HG02852 (cell line): Measurements from ENCODE around the gene SDR9C7.
"Not testable (repeated sequence)": the region's sequence is repeated elsewhere in the genome, so short reads cannot be mapped to it uniquely, and the experiment has no call there.

Experiments used
- ATAC-seq: cut with Tn5 transposase; IDR thresholded peaks from one replicate; pipeline ENCODE4 v1.9.1; 2021; ENCODE audit warnings: mild to moderate bottlenecking, moderate library complexity; ENCODE audit not compliant: unreplicated experiment

Gene SDR9C7

GRCh38 chr12:56933826-56934625 is at the start of gene SDR9C7:
TSS of gene SDR9C7 (minus strand) at chr12:56934408. CDS start at chr12:56934261, 147 bp downstream.
- ATAC-seq = no peak

- no peak for ATAC-seq
These were observed 49.2 kb upstream of the SDR9C7 start for GRCh38 chr12:56983386-56983785.

- not testable (repeated sequence) for ATAC-seq
These were observed 48.5 kb upstream of the SDR9C7 start for GRCh38 chr12:56982578-56983236.

- ATAC-seq = no peak
These were observed 46.8 kb upstream of the SDR9C7 start for GRCh38 chr12:56980941-56981530.

- no peak for ATAC-seq
These were observed 46.1 kb upstream of the SDR9C7 start for GRCh38 chr12:56980268-56980667.

- ATAC-seq = no peak
These were observed 45.4 kb upstream of the SDR9C7 start for GRCh38 chr12:56979628-56980027.

GRCh38 chr12:56978397-56979138 is 44.4 kb upstream of the SDR9C7 start:
- no peak for ATAC-seq

- ATAC-seq = not testable (repeated sequence)
These were observed 43.2 kb upstream of the SDR9C7 start for GRCh38 chr12:56977361-56977760.

GRCh38 chr12:56974224-56974623 is 40.0 kb upstream of the SDR9C7 start:
- ATAC-seq = not testable (repeated sequence)

- not testable (repeated sequence) for ATAC-seq
These were observed 34.7 kb upstream of the SDR9C7 start for GRCh38 chr12:56968910-56969309.

GRCh38 chr12:56965997-56966642 is 31.9 kb upstream of the SDR9C7 start:
- ATAC-seq = not testable (repeated sequence)

GRCh38 chr12:56965124-56965523 is 30.9 kb upstream of the SDR9C7 start:
- not testable (repeated sequence) for ATAC-seq

- not testable (repeated sequence) for ATAC-seq
These were observed 29.3 kb upstream of the SDR9C7 start for GRCh38 chr12:56963557-56963956.

GRCh38 chr12:56962247-56962646 is 28.0 kb upstream of the SDR9C7 start:
- not testable (repeated sequence) for ATAC-seq

- no peak for ATAC-seq
These were observed 24.2 kb upstream of the SDR9C7 start for GRCh38 chr12:56958422-56958821.

- no peak for ATAC-seq
These were observed 23.2 kb upstream of the SDR9C7 start, which contains the start of gene RDH16 for GRCh38 chr12:56957229-56958052. TSS of gene RDH16 (minus strand) at chr12:56957608. CDS start at chr12:56957462, 146 bp downstream.

- no peak for ATAC-seq
These were observed 21.5 kb upstream of the SDR9C7 start for GRCh38 chr12:56955631-56956256.

GRCh38 chr12:56954958-56955355 is 20.7 kb upstream of the SDR9C7 start:
- ATAC-seq = no peak
